Measurements from ENCODE around the gene C14orf180.

C14orf180 gene

DNA sequence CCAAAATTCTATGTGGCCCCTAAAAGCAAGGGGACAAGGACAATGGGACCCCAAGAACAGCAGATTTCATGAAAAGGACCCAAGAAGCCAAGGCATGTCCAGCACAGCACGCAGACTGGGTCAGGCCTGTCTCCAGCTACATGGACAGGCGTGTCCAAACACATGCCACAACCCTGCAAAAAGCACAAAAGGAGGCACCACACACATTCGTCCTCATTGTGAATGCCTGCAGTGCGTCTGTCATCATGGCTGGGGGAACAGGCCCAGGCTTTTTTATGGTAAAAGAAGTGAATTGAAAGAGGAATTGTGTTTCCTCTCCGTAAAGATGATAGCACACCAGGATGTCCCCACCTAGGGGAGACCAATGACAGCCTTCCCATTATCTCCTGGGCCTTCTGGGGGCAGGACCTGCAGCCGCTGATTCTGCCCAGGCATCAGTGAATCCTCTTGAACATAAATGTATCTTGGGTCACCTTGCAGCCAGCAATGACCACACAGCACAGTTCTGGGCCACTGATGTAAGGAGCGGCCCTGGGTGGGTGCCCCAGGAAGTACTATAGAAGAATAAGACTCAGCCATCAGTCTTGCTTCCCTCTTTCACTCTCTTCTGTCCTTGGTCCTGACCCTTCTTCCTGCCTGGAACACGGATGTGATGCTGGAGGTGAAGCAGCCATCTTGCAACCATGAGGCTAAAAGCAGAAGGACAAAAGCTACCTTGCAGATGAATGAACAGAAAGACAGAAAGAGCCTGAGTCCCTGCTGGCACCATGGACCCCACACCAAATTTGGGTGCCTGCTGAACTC, 29.8 kb upstream of the C14orf180 start:
- DNase-seq = no peak

DNA sequence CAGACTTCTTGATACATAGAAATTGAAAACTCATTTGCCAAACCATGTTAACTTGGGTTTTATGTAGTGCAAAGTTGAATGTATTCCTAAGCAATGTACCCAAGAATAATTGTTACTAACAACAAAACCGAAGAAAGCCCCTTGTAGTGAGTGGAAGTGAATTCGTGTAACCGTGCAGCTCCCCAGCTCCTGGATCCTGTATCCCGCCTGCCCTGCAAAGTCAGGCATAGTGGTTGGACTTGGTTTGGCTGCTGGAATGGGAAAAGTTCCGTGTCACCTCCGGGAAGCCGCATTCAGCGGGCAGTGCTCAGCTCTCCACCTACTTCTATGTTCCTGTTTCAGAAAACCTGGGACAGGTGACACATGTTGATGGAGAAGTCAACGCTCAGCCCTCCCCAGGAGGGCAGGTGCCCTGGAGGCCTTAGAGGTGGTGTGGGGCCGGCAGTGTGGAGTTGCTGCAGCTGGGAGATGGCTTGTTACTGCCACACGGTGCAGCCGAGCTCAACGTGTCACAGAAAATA, 29.2 kb upstream of the C14orf180 start:
- no peak for DNase-seq

DNA sequence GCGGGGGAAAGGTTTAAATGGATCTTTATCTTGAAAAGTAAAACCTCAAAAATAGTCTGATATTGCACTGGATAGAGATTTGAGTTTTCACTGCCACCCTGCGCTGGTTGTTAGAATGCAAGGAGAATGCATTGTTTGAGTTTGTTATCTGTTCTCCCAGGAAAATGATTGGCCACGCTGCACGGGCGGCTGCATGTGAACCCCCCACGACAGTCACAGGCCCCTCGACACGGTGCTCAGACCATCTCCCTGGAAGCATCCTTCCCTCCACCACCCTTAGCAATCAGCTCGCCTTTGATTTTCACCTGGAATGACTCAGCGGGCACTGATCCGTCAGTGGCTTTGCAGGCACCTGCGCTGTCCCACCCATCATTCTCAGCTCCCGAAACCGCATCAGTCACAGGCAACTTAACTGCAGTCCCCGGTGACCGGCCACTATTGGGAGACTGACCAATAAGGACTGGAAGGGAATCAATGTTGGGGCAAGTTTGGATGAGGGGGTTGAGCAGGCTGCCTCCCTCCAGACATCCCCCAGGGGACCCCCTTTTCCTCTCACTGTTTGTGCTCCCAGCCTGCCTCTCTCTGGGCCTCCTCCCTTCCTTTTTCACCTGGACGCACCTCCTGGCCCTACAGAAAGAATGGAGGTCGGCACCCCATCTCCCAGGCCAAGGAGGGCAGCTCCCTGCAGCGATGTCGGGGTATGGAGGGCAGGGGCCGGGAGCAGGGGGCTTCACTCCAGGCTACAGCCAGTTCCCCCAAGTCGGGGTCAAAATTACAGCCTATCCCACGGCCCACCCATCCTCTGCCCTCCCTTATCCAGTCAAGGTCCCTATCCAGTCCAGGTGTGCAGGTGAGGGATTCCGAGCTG, 28.5 kb upstream of the C14orf180 start:
- no peak for DNase-seq

DNA sequence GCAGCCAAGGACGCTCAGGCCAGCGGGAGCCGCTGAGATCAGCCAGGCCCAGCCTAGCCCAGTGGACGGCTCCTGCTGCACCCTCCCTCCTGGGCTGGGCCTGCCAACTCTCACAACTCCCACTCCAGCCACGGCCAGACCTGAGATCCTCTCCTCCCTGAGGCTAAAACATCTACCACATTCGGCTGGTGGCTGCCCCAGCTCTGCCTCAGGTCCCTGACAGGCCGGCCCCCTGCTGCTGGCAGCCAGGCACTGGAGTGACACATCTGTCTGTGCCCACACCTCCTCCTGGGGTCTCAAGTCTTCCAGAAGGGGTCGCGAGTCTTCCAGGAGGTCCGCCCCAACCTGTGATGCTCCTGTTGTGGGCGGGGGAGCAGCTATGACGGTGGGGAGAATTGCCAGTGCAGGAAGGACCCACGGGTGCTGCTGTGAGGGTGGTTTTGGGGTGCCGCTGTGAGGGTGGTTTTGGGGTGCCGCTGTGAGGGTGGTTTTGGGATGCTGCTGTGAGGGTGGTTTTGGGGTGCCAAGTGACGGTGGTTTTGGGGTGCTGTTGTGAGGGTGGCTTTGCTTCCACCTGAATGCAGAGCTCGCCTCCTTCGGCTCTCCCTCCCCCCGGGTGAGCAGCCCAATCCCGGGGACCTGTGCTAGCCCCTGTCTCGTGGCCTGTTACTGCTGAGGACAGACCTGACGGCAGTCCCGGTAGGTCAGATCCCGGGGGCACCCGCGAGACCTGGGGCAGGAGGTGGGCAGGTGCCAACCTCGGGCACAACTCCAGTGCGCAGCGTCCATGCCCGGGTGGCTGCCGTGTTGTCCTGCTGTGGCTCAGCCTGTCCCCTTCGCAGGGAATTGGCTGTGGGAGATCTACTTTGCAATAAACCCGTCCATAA, 27.5 kb upstream of the C14orf180 start:
- DNase-seq = no peak

DNA sequence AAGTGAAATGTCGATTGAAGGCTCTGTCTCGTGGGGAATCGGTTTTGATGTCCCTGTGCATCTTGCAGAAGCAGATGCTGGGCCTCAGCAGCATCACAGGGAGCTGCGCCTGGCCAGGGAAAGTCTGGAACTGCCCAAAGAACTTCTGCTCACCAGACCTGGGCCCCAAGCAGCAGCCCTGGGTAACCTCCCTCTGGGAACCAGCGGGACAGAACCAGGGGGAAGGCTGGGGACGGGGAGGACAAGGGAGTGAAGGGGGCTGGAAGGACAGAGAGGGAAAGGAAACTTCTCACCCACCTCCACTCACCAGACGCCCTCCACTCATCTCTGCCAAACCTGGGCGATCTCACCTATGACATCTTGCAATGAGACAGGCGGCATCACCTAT, 26.8 kb upstream of the C14orf180 start:
- DNase-seq = no peak

DNA sequence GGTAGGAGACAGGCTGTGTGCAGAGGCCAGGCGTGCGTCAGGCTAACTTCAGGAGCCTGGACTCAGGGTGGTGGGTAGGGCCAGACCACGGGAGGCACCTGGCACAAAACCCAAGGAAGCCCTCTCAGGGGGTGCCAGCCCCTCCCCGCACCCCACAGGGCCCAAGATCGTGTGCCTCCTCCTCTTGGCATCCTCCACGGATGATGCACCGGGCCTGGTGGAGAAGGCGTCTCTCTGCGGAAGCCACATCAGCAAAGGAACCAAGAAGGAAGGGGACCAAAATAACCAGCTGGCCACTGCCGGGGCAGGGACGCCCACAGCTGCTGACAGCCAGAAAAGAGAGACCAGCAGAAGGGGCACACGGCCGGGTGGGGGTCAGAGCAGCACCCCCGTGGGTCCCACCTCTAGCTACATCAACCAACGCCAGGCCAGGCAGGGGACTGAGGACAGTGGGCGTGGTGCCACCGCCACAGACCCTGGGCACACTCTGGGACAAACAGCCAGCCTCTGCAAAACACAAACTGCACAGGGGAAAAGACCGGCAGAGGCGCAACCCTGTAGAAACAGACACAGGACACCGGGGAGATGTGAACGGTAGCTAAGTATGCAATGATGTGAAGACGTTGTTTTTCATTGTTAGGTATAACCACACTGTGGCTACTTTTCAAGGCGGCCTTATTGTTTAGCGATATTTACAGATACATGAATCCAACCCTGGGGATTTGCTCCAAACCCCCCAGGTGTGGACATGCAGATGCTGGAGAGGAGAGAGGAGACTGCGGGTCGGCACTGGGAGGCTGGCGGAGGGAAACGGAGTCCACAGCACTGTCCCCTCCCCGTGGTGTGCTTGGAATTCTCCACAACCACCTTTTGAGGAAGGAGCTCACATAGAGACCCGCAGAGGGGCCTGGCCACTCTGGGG, 26.1 kb upstream of the C14orf180 start:
- DNase-seq = no peak

DNA sequence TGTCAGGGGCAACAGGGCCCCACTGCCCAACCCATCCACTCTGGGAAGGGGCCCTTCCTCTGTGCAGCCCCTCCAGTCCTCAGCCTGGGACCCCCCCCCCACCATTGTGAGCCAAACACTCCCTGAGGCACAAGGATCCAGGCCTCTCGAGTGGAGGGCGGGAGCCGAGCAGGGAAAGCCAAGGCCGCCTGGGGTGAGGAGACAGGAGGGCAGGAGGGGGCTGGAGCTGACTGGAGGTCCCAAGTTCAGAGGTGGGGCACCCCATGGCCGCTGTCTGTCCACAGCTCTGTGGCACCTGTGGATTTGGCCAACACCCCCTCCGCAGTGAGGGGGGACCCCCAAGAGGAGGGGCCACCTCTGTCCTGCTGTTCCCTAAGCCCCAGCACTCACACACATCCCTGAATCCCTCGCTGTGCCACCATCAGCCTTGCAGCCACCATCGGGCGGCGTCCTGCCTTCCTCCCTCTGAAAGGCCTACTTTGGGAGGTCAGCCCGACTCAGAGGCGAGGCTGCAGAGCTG, 25.4 kb upstream of the C14orf180 start:
- DNase-seq = no peak

DNA sequence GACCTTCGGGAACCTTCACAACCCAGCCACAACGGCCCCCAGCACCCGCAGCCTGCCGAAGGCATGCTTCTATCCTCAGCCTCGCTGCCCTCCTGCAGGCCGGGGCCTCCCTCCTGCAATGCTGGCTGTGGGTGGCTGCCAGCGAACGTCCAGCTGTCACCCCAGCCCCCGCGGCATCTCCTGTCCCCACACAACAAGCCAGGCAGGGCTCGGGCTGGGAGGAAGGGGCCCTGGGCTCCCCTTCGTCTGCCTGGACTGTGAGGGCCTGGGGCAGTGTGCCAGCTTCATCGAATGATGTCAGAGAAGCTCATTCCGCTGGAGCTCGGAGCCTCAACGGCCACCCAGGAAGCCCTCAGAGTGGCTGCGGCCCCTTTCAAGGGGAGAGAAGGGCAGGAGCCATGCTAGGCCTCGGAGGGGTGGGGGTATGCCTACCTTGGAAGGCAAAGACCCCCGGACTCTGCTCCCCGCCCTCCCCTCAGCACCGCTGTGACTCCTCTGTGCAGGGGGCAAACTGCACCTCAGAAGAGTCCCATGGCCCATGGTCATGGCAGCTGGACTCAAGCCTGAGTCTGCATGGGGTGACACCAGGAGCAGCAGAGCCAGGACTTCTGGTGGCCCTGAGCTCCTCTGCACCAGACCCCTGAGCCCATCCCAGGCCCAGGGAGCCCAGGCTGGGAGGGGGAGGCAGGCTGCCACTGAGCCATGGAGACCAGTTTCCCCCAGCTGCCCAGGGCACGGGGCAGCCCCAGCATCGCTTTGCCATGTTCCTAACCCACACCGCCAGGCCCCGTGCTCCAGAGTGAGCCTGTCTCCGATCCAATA, 24.7 kb upstream of the C14orf180 start:
- peak in 1 of 58 donors; percentile 23 for DNase-seq

DNA sequence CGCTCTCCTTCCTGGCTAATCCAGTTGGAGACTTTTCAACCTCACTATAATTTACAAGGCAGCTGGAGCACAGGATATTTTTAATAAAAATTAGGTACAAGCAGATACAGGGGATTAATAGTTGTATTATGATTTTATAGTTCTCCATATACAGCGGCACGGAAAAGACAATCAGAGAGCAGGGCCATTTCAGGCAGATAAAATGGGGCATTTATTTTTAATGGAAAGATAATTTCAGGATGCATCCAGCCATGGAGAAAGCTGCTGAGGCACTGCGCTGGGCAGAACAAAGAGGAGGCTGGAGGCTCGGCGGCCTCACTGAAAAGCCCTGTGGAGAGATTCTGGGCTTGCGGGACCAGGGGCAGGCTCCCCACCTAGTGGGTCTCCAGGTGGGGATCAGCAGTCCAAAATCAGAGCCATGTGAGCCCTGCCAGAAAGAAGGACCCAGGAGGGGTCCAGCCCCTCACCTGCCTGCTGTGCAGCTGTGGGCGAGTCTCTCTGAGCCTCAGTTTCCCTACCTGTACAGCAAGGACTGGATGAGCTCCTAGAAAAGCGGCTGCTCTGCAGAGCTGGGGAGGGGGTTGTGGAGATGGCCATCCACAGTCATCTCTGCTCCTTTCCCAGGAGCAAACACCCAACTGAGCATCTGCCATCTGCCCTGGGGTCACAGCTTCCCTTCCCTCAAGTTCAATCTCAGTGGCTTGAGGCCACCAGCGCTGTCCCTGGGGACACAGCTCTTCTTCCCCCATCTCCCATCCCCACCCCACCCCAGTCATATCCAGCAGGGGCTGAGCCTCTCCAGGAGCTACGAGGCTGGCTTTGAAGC, 23.9 kb upstream of the C14orf180 start:
- no peak for DNase-seq

DNA sequence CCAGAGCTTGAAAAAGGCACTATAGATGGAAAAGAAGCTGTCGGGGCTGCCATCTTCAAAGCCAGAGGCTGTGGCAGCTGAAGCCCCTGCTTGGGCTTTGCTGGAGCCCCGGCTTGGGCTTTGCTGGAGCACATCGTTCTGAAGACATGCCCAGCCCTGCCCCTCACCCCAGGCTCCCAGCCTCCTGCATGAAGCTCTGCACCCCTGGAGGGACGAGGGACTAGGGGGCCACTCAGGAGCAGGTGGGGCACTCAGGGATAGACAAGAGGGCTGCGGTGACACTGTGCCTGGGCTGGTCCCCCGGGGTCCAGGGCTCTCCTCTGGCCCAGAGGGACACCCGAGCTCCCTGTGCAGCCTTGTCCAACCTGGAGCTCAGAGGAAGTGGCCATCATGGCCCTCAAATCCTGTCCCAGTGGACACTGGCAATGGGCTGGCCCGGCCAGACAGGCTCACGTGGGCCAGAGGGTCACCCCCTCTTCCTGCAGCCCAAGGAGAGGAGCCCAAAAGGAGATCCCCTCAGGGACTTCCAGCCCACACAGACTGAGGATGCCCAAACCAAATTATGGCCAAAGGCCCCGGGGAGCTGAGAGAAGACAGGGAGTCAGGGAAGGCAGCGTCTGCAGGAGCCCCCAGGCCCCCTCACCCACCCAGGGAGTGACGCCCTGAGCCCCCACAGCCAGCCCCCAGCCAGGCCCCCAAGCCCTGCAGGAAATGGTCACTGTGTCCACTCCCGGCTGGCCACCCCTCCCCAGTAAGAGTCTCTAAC, 23.1 kb upstream of the C14orf180 start:
- DNase-seq = no peak

DNA sequence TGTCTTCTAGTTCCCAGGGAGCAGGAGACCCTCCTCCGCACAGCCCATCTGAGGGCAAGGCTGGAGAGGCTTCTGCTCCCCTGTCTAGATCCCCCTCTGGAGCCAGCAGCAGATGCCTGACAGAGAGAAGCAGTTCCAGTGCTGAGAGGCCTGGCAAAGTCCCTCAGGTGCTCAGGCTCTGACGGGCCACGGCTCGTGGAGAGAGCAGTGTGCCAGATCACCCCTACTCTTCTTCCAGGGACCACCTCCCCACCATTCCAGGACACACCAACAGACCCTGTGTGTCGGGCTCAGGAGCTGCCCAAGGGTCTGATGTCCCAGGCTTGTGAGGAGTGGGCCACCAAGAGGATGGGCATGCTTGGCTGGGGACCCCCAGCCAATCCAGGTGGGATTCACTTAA, 22.5 kb upstream of the C14orf180 start:
- DNase-seq = no peak

DNA sequence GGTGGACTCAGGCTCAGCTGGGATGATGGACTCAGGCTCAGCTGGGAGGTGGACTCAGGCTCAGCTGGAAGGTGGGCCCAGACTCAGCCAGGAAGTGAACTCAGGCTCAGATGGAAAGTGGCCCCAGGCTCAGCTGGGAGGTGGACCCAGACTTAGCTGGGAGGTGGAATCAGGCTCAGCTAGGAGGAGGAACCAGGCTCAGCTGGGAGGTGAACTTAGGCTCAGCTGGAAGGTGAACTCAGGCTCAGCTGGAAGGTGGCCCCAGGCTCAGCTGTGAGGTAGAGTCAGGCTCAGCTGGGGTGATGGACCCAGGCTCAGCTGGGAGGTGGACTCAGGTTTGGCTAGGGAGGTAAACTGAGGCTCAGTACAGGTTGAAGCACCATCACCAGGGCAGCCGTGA, 21.8 kb upstream of the C14orf180 start:
- DNase-seq = no peak

DNA sequence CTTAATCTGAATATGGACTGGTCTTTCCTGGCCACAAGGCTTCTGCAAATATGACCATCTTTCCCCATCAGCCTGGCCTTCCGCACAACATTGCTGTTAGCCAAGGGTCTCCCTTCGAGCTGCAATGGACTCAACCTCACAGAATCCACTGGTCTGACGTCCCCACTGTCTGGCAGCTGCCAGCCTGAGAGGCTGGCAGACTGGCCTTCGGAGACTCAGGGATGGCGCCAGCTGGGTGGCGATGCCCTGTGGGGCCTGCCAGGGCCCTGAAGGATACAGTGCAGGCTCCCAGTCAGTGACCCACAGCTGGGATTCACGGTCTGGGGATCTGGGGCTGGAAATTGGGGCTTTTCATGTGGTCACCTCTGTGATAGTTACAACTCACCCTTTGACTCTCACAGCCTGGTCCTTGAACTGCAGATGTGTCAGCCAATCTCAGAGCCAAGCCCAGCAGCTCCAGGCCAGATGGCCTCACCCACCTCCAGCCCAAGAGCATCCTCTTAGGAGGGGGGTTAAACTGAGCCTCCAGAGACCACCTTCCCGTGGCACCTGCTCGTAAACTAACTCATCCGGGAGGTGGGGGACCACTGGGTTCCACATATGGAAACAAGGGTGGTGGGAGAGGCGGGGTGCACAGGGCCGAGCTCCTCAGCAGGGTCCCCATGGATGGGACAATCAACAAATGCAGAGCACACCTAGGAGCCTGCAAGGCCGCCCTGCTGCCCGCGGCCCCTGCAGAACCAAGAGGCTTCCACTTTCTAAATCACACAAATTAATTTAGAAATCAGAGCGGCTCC, 21.1 kb upstream of the C14orf180 start:
- DNase-seq = no peak

DNA sequence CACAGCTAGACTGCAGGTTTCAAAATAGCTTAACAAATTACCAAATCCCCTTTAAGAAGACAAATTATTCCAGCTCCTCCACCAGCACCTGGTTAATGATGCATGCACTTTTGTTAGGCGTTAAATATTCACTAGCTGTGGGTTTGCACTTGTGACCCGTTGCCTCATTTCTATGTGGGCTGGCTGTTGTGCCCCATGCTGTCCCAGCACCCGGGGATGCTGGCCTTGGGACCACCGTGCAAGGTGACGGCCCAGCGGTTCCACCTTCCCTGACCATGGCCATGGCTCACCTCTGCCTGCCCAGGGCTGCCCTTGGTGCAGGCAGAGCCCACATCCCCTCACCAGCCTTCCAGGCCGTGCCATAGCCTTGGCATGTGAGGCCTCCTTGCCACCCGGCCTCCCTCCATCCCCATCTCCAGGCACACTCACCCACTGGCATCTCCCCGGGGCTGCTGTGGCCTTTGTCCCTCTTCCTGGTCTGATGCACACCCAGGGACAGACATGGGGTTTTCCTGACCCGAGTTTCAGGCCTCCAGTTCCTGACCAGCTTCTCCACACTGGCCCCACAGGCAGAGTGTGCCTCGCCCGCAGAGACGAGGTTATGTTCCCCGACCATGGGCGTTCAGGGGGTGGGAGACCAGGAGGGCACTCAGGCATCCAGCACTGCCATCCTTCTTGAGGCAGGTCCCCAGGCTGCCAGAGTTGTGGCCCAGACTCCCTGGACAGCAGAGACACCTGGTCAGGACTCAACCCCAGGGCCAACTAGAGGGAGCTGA, 20.3 kb upstream of the C14orf180 start:
- DNase-seq = no peak

DNA sequence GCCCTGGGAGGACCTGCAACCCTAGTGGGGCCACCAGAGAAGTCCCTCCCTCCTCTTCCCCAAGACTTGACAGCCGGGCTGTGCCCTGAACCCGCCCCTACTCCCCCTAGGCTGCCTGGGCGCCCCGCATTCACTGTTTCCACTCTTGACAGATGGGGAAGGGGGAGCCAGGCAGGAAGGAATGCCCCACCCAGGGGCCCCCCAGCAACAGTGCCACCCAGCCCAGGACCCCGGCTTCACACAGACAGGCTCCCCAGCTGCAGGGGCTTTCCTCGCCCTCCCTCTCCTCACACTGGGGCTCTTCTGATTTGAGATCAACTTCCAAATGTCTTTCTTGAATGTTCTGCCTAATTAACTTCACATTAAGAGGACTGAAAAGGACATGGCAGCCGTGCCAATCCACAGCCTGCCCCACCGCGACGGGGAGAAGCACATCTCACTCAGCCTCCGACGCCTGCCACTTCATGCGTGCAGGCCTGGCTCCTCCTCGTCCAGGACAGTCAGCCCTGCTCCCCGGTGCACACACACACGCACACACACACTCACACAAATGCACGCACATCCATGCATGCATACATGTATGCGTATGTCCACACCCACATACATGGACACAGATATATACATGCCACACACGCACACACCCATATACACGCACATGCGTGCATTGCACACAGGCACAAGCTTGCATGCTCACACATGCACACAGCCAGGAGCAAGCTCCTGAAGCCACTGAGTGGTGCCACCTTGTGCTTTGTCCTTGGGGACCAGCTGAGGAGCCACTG, 19.6 kb upstream of the C14orf180 start:
- DNase-seq = no peak

Measured in anterior cingulate cortex (tissue), 58 donors.